ENCODE data around the gene TSPAN12. TPM values are rescaled to one million over a fixed set of nuclear protein-coding genes. Genes with fewer than 3 reads are reported as not detected.
A peak's percentile ranks its signal among the peaks of the same experiment; 100 is the strongest.

Gene TSPAN12
- total RNA-seq, 1 experiment from 2014 or later = 1.4 TPM

DNA sequence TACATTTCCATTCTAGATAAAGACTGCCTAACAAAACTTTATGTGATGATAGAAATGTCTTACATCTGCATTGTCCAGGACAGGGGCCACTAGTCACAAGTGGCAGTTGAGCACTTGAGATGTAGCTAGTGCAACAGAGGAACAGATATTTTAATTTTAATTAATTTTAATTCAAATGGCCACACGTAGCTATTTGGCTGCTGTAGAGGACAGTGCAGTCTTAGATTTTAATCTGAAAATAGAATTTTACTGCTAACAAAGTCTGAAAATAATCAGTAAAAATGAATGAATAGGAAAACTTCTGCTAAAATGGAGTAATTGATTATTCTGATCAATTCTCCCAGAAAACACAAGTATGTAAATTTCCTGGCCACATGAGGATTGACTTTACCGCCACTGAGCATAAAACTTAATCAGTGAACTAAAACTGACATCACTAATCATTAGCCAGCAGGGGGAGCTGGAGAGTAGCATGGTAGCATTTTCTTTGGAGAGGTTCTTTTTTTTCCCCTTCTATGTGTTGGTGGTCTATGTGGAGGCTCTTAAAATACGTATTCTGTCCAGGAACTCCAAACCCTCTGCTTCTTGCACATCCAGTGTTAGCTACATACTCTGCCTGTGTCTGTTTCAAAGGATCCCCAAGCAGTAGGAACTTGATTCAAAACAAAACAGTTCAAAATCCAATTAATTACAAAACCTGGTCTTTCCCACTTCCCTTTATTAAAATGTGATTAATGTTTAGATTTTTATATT is 52.1 kb downstream of the TSPAN12 start:
- Histone ChIP-seq H3K27me3 (ENCODE audit: control insufficient read depth, insufficient read depth, low read length) (no peaks in the 10 kb centered on the region), H3K27ac (ENCODE audit: low read length) (no peak overlapping the region), H3K36me3 (ENCODE audit: control insufficient read depth, insufficient read depth, low read length) (no peaks in the 10 kb centered on the region), H3K4me3 (ENCODE audit: low read depth in 2 of 2, low read length in 2 of 2) (no peak overlapping the region), H3K9me3 (ENCODE audit: control insufficient read depth, insufficient read depth, low read depth, low read length) (no peaks in the 10 kb centered on the region), H3K4me1 (ENCODE audit: control insufficient read depth, insufficient read depth, low read length) (no peaks in the 10 kb centered on the region)
- in situ Hi-C loops (cut with HindIII; ENCODE audit: low pct_unique_long_range_greater_than_20kb, low sequenced_read_pairs) = no loop called here
- TF ChIP-seq, protein P1, sequence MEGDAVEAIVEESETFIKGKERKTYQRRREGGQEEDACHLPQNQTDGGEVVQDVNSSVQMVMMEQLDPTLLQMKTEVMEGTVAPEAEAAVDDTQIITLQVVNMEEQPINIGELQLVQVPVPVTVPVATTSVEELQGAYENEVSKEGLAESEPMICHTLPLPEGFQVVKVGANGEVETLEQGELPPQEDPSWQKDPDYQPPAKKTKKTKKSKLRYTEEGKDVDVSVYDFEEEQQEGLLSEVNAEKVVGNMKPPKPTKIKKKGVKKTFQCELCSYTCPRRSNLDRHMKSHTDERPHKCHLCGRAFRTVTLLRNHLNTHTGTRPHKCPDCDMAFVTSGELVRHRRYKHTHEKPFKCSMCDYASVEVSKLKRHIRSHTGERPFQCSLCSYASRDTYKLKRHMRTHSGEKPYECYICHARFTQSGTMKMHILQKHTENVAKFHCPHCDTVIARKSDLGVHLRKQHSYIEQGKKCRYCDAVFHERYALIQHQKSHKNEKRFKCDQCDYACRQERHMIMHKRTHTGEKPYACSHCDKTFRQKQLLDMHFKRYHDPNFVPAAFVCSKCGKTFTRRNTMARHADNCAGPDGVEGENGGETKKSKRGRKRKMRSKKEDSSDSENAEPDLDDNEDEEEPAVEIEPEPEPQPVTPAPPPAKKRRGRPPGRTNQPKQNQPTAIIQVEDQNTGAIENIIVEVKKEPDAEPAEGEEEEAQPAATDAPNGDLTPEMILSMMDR (IDR thresholded peaks at IDR 0.05) = peak; percentile 84
- TF ChIP-seq TCF7L2 (IDR thresholded peaks at IDR 0.05; ENCODE audit: low read depth, low read length) = no peak
- no TSS peak for BruUV-seq (replicated peaks)
- intact Hi-C loops (cut with micrococcal nuclease; ENCODE audit: unreplicated experiment) = loop anchor here (1.0 to 5.0 kb wide), 3 partner anchors 135 to 301 kb away; no protein-coding TSS in a partner anchor
- no peak; the same call in 1 of the 2 replicates for ATAC-seq
- CTCF ChIA-PET = no interaction called here
- peak; percentile 17 for DNase-seq (ENCODE audit: low read depth, low spot score)
- POLR2A ChIA-PET = no interaction called here

DNA sequence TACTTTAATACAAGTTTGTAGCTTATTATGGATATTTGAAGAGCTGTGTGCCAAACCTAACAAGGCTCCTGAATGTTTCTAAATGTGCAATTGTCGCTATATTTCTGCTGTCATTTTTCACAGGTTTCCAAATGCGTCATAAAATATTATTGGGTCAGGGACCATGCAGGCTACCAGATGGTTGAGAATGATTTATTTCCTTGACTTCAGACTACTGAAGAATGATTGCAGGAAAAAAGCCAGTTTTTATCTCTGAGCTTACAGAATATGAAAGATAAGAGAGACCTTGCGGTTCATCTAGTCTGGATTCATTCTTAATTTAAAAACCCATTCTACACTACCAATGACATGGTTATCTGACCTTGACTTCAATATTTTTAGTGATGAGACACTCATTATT is 55.2 kb downstream of the TSPAN12 start:
- ChIA-PET POLR2A (no interaction called here), CTCF (no interaction called here)
- no peak overlapping the region for H3K27ac ChIP-seq (ENCODE audit: low read length)
- H3K4me3 ChIP-seq (ENCODE audit: low read depth in 2 of 2, low read length in 2 of 2) = no peak overlapping the region
- no peaks in the 10 kb centered on the region for H3K4me1 ChIP-seq (ENCODE audit: control insufficient read depth, insufficient read depth, low read length)
- no peaks in the 10 kb centered on the region for H3K9me3 ChIP-seq (ENCODE audit: control insufficient read depth, insufficient read depth, low read depth, low read length)
- no TSS peak for BruUV-seq (replicated peaks)
- TF ChIP-seq, protein P2, sequence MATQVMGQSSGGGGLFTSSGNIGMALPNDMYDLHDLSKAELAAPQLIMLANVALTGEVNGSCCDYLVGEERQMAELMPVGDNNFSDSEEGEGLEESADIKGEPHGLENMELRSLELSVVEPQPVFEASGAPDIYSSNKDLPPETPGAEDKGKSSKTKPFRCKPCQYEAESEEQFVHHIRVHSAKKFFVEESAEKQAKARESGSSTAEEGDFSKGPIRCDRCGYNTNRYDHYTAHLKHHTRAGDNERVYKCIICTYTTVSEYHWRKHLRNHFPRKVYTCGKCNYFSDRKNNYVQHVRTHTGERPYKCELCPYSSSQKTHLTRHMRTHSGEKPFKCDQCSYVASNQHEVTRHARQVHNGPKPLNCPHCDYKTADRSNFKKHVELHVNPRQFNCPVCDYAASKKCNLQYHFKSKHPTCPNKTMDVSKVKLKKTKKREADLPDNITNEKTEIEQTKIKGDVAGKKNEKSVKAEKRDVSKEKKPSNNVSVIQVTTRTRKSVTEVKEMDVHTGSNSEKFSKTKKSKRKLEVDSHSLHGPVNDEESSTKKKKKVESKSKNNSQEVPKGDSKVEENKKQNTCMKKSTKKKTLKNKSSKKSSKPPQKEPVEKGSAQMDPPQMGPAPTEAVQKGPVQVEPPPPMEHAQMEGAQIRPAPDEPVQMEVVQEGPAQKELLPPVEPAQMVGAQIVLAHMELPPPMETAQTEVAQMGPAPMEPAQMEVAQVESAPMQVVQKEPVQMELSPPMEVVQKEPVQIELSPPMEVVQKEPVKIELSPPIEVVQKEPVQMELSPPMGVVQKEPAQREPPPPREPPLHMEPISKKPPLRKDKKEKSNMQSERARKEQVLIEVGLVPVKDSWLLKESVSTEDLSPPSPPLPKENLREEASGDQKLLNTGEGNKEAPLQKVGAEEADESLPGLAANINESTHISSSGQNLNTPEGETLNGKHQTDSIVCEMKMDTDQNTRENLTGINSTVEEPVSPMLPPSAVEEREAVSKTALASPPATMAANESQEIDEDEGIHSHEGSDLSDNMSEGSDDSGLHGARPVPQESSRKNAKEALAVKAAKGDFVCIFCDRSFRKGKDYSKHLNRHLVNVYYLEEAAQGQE (IDR thresholded peaks at IDR 0.05; ENCODE audit: insufficient read depth in 1 of 2, low read depth in 2 of 2, low read length in 1 of 2) = no peak
- TF ChIP-seq POLR2AphosphoS5 (IDR thresholded peaks at IDR 0.05; ENCODE audit: low read depth, low read length) (no peak), TCF7L2 (IDR thresholded peaks at IDR 0.05; ENCODE audit: low read depth, low read length) (no peak), SIN3A (IDR thresholded peaks at IDR 0.05; ENCODE audit: borderline replicate concordance, insufficient read depth, low read depth, low read length) (no peak)
- TF ChIP-seq, protein P1 (IDR thresholded peaks at IDR 0.05) = no peak
- H3K27me3 ChIP-seq (ENCODE audit: control insufficient read depth, insufficient read depth, low read length) = no peaks in the 10 kb centered on the region
- DNase-seq (ENCODE audit: low read depth, low spot score) = no peak
- no peaks in the 10 kb centered on the region for H3K36me3 ChIP-seq (ENCODE audit: control insufficient read depth, insufficient read depth, low read length)
- in situ Hi-C loops (cut with HindIII; ENCODE audit: low pct_unique_long_range_greater_than_20kb, low sequenced_read_pairs) (no loop called here), intact Hi-C loops (cut with micrococcal nuclease; ENCODE audit: unreplicated experiment) (no loop called here)
- ATAC-seq = no peak
